Activated naive CD8-positive, alpha-beta T cell treated with anti-CD3 and anti-CD28 coated beads for 36 hours (primary cell): ENCODE data around the gene C16orf86. TPM values are rescaled to one million over a fixed set of nuclear protein-coding genes. Genes with fewer than 3 reads are reported as not detected.
A peak's percentile ranks its signal among the peaks of the same experiment; 100 is the strongest.

Source experiments
- DNase-seq: peaks from one replicate; pipeline ENCODE4 v3.0.0; 2021
- H3K27ac Mint-ChIP-seq: one replicate; pipeline ENCODE4 v1.8.0; 2022; ENCODE audit warnings: mild to moderate bottlenecking, moderate library complexity, mixed read lengths
- H3K27me3 Mint-ChIP-seq: one replicate; pipeline ENCODE4 v1.8.0; 2022; ENCODE audit warnings: mild to moderate bottlenecking, mixed read lengths
- H3K36me3 Mint-ChIP-seq: one replicate; pipeline ENCODE4 v1.8.0; 2021; ENCODE audit warnings: mild to moderate bottlenecking, mixed read lengths
- H3K4me1 Mint-ChIP-seq: one replicate; pipeline ENCODE4 v1.8.0; 2021; ENCODE audit warnings: mixed read lengths
- H3K4me3 Mint-ChIP-seq: one replicate; pipeline ENCODE4 v1.8.0; 2022; ENCODE audit warnings: mild to moderate bottlenecking, moderate library complexity, mixed read lengths
- H3K9me3 Mint-ChIP-seq: one replicate; pipeline ENCODE4 v1.8.0; 2022; ENCODE audit warnings: mixed read lengths
- total RNA-seq, 2 experiments: library from RNA; stranded (reverse); gene quantifications; one replicate each; pipeline ENCODE4 v1.2.3, GENCODE V29; 2021

C16orf86 gene
- total RNA-seq, 2 experiments from 2014 or later: 1.3 to 1.8 TPM

DNA sequence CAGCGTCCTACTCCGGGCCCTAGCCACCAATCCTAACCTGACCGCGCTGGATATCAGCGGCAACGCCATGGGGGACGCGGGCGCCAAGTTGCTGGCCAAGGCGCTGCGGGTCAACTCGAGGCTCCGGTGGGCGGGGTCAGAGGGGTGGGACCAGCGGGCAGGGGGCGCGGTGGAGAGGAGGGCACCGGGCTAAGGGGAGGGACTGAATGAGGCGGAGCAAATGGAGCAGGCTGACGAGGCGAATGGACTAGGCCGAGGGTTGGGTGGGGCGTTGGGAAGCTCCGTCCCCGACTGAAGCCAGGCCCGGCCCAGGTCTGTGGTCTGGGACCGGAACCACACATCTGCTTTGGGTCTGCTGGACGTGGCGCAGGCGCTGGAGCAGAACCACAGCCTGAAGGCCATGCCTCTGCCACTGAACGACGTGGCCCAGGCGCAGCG is 17.1 kb upstream of the C16orf86 start:
- peaks cover 6% of the 10 kb centered on the region for H3K4me1 Mint-ChIP-seq

DNA sequence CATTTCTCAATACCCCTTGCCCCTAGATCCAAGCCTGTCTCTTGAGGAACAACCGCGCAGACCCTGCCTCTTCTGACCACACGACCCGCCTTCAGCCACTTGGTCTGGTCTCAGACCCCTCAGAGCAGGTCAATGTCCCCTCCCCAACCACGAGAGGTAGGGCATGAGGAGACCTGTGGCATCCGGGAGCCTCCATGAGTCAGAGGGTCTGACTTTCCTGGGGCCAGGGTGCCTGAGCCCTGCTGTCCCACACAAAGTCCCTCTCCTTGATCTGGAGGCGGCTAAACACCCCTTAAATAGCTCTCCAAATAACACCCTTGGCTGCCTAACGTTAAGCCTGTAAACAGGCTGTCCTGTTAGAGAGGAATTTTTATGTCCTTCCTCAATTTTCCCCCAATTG is 16.6 kb upstream of the C16orf86 start:
- H3K27me3 Mint-ChIP-seq: no peaks in the 10 kb centered on the region
- no peaks in the 10 kb centered on the region for H3K9me3 Mint-ChIP-seq
- no peak overlapping the region for H3K4me3 Mint-ChIP-seq
- H3K36me3 Mint-ChIP-seq: peaks cover 8% of the 10 kb centered on the region
- no peak overlapping the region for H3K27ac Mint-ChIP-seq
- peaks cover 5% of the 10 kb centered on the region for H3K4me1 Mint-ChIP-seq
- no peak for DNase-seq

More for the DNA sequence above, 17.1 kb upstream of the C16orf86 start:
- DNase-seq: no peak
- H3K27ac Mint-ChIP-seq: no peak overlapping the region
- H3K36me3 Mint-ChIP-seq: peaks cover 8% of the 10 kb centered on the region
- no peaks in the 10 kb centered on the region for H3K27me3 Mint-ChIP-seq
- H3K4me3 Mint-ChIP-seq: no peak overlapping the region
- no peaks in the 10 kb centered on the region for H3K9me3 Mint-ChIP-seq

DNA sequence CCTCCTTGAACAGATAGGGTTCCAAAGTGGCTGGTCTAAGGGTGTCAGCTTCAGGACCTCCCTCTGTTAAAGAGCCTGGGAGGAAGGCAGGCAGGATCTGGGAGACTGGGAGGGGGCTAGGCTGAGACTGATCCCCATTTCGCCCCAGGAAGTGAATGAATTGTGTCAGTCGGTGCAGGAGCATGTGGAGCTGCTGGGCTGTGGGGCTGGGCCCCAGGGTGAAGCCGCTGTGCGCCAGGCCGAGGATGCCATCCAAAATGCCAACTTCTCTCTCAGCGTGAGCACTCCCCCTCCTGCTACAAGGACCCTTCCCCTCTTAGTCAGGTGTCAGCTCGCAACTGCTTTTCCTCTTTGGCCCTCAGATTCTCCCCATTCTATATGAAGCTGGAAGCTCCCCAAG is 15.6 kb upstream of the C16orf86 start:
- Mint-ChIP-seq H3K27ac (peak overlapping the region; percentile 2), H3K4me1 (peaks cover 4% of the 10 kb centered on the region), H3K9me3 (no peaks in the 10 kb centered on the region), H3K27me3 (no peaks in the 10 kb centered on the region), H3K36me3 (peaks cover 8% of the 10 kb centered on the region), H3K4me3 (no peak overlapping the region)
- DNase-seq: no peak

DNA sequence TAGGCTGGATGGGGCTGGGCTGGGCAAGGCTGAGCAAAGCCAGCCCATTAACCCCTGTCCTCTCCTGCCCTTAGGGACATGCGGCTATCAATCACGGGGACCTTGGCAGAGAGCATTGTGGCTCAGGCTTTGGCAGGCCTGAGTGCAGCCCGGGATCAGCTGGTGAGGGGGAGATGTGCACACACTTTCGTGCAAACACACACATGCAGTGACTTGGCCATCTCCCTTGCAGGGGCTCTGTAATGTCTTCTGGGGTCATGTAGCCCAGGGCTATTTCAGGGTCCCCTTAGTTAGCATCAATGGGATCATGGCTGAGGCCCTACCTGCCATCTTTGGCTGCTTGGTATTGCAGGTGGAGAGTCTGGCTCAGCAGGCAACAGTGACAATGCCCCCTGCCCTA is 14.8 kb upstream of the C16orf86 start:
- H3K4me1 Mint-ChIP-seq: no peaks in the 10 kb centered on the region
- no peaks in the 10 kb centered on the region for H3K27me3 Mint-ChIP-seq
- H3K4me3 Mint-ChIP-seq: no peak overlapping the region
- DNase-seq: no peak
- peaks cover 8% of the 10 kb centered on the region for H3K36me3 Mint-ChIP-seq
- H3K9me3 Mint-ChIP-seq: no peaks in the 10 kb centered on the region
- H3K27ac Mint-ChIP-seq: no peak overlapping the region

DNA sequence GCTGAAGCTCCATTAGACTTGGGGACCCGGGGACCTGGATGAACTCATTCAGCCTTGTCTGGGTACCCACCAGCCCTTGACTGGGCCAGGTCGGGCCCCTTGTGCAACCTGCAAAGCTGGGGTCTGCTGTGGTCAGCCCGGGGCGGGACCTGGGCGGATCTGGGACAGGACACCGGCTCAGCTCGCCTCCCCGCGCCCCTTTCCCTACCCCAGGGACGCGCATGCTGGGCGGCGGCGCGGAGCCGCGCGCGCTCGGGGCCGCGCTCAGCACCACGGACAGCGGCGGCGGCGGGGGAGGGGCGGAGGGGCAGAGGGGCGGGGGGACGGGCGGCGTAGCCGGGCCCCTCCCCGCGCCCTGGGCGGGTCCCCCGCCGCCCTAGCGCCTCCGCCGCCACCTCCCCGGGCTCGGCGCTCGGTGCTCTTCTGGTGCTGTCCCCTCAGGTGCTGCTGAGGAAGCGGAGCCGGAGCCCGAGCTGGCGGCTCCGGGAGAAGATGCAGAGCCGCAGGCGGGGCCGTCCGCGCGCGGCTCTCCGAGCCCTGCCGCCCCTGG is 14.0 kb upstream of the C16orf86 start:
- DNase-seq: no peak
- Mint-ChIP-seq H3K9me3 (no peaks in the 10 kb centered on the region), H3K36me3 (peaks cover 8% of the 10 kb centered on the region), H3K27ac (no peak overlapping the region), H3K4me3 (no peak overlapping the region), H3K27me3 (no peaks in the 10 kb centered on the region), H3K4me1 (peaks cover 2% of the 10 kb centered on the region)

DNA sequence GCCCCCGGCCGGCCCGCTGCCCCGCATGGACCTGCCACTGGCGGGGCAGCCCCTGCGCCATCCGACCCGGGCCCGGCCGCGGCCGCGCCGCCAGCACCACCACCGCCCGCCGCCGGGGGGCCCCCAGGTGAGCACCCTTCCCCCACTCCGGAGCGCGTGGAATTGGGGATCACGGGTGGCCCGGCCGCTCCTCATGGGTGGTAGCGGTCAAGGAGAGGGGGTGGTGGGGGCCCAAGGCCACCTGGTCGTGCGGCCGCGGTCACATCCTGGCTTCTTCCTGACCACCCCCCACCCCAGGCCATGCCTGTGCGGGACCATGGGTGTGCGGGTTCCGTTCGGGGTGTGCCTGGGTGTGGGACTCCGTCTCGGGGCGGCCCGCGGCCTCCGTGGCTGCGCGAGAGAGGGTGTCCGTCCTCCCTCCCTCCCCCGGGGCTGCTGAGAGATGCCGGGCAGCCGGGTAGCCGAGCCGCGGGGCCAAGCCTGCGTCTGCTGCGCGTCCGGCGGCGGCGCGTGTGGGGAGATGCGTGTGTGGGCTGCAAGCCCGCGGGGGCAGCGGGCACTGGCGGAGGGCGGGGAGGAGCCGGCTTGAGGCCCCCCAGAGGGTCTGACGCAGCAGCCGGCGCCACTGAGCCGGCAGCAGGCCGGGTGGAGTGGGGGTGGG is 13.4 kb upstream of the C16orf86 start:
- no peak for DNase-seq
- no peaks in the 10 kb centered on the region for H3K9me3 Mint-ChIP-seq
- peaks cover 10% of the 10 kb centered on the region for H3K36me3 Mint-ChIP-seq
- no peaks in the 10 kb centered on the region for H3K27me3 Mint-ChIP-seq
- H3K27ac Mint-ChIP-seq: no peak overlapping the region
- peaks cover 7% of the 10 kb centered on the region for H3K4me1 Mint-ChIP-seq
- H3K4me3 Mint-ChIP-seq: no peak overlapping the region

DNA sequence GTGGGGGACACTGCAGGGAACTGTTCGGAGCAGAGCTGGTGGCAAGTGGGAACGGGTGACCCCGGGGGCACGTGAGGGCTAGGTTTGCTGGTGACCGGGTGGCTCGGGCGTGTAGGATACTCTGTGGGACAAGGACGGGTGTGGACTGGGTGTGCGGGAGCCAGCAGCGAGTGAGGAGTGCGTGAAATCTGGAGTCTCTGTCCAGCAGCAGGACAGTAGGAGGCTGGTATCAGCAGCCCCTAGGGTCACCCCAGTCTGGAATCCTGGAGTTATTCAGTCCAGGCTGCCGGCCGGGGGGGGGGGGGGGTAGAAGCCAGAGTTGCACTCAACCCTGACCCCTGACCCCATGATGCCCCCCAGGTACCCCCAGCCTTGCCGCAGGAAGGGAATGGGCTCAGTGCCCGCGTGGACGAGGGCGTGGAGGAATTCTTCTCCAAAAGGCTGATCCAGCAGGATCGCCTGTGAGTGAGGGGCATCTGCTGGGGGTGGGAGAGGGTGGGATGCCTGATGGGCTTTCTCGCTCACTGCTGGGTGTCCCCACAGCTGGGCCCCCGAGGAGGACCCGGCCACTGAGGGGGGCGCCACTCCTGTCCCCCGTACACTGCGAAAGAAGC is 12.7 kb upstream of the C16orf86 start:
- no peak for DNase-seq
- no peak overlapping the region for H3K27ac Mint-ChIP-seq
- H3K36me3 Mint-ChIP-seq: peaks cover 11% of the 10 kb centered on the region
- H3K27me3 Mint-ChIP-seq: no peaks in the 10 kb centered on the region
- no peak overlapping the region for H3K4me3 Mint-ChIP-seq
- H3K4me1 Mint-ChIP-seq: peaks cover 13% of the 10 kb centered on the region
- no peaks in the 10 kb centered on the region for H3K9me3 Mint-ChIP-seq

DNA sequence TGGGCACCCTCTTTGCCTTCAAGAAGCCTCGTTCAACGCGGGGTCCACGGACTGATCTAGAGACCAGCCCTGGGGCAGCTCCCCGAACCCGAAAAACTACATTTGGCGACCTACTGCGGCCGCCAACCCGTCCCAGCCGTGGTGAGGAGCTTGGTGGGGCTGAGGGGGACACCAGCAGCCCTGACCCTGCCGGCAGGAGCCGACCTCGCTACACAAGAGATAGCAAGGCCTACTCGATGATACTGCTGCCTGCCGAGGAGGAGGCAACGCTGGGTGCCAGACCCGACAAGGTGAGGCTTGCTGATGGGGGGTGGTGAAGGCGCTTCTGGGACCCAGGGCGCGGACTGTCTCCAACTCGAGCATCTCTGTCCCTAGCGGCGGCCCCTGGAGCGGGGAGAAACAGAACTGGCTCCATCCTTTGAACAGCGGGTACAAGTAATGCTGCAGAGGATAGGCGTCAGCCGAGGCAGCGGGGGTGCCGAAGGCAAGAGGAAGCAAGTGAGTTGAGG is 12.2 kb upstream of the C16orf86 start:
- Mint-ChIP-seq H3K4me1 (peaks cover 17% of the 10 kb centered on the region), H3K27ac (no peak overlapping the region), H3K9me3 (no peaks in the 10 kb centered on the region), H3K36me3 (peaks cover 15% of the 10 kb centered on the region), H3K4me3 (no peak overlapping the region), H3K27me3 (no peaks in the 10 kb centered on the region)
- no peak for DNase-seq

DNA sequence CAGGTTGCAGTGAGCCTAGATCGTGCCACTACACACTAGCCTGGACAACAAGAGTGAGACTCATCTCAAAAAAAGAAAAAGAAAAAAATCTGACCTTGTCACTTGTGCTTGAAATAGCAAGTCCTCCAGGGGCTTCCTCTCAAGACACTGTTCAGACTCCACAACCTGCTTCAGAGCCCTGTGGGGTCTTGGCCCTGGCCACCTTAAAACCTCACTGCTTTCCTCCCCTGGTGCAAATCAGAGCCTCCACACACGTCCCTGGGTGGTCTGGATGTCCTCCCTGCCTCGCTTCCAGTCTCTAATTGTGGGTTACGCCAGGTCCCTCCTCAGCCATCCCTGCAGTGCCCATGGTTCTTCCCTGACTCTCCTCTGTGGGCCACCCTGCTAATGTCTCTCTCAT is 11.3 kb upstream of the C16orf86 start:
- no peak overlapping the region for H3K27ac Mint-ChIP-seq
- H3K27me3 Mint-ChIP-seq: no peaks in the 10 kb centered on the region
- H3K4me1 Mint-ChIP-seq: peaks cover 17% of the 10 kb centered on the region
- H3K9me3 Mint-ChIP-seq: no peaks in the 10 kb centered on the region
- no peak overlapping the region for H3K4me3 Mint-ChIP-seq
- H3K36me3 Mint-ChIP-seq: peaks cover 15% of the 10 kb centered on the region
- no peak for DNase-seq

DNA sequence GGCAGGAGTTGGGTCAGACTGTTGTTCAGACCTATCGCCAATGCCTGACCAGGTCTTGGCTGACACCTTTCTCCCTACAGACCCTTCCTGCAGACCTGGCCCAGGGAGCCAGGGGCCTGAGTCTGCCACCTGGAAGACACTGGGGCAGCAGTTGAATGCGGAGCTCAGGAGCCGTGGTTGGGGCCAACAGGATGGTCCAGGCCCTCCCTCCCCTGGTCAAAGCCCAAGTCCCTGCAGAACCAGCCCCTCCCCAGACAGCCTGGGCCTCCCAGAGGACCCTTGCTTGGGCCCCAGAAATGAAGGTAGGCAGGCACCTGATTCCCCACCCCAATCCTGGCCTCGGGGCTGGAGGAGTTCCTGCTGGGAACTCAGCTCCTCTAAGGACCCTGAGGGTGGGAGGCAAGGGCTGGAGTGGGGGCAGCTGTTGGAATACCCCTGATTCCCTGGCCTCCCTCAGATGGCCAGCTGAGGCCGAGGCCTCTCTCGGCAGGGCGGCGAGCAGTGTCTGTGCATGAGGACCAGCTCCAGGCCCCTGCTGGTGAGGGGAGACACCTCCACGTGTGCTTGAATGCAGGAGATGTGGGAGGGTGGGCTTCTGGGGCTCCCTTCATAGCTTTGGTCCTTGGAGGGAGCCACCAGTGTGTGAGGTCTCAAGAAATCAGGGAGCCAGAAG is 10.1 kb upstream of the C16orf86 start:
- no peak overlapping the region for H3K4me3 Mint-ChIP-seq
- no peaks in the 10 kb centered on the region for H3K27me3 Mint-ChIP-seq
- H3K4me1 Mint-ChIP-seq: peaks cover 22% of the 10 kb centered on the region
- no peaks in the 10 kb centered on the region for H3K9me3 Mint-ChIP-seq
- DNase-seq: no peak
- H3K36me3 Mint-ChIP-seq: peaks cover 13% of the 10 kb centered on the region
- no peak overlapping the region for H3K27ac Mint-ChIP-seq

DNA sequence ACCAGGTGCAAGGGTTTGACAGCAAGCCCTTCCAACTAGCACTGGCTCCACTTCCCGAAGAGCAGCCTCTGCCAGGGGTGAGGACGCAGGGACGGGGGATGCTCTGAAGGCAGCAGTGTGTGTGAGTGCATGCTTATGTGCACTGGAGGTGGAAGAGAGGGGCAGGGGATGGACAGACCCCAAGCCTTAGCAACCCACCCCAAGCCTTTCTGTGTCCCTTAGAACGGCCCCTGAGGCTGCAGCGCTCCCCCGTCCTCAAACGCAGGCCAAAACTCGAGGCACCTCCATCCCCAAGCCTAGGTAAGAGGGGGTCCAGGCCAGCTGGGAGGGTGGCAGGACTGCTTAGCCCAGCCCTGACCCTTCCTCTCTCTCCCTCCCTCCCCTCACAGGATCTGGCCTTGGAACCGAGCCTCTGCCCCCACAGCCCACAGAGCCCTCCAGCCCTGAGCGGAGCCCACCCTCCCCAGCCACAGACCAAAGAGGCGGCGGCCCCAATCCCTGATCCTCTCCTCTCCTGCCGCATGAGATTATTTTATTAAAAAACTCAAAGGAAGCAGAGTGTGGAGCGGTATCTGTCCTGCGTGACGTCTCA is 9.5 kb upstream of the C16orf86 start:
- Mint-ChIP-seq H3K4me1 (peaks cover 26% of the 10 kb centered on the region), H3K27ac (no peak overlapping the region), H3K9me3 (no peaks in the 10 kb centered on the region), H3K4me3 (no peak overlapping the region), H3K27me3 (no peaks in the 10 kb centered on the region), H3K36me3 (peaks cover 9% of the 10 kb centered on the region)
- DNase-seq: no peak

DNA sequence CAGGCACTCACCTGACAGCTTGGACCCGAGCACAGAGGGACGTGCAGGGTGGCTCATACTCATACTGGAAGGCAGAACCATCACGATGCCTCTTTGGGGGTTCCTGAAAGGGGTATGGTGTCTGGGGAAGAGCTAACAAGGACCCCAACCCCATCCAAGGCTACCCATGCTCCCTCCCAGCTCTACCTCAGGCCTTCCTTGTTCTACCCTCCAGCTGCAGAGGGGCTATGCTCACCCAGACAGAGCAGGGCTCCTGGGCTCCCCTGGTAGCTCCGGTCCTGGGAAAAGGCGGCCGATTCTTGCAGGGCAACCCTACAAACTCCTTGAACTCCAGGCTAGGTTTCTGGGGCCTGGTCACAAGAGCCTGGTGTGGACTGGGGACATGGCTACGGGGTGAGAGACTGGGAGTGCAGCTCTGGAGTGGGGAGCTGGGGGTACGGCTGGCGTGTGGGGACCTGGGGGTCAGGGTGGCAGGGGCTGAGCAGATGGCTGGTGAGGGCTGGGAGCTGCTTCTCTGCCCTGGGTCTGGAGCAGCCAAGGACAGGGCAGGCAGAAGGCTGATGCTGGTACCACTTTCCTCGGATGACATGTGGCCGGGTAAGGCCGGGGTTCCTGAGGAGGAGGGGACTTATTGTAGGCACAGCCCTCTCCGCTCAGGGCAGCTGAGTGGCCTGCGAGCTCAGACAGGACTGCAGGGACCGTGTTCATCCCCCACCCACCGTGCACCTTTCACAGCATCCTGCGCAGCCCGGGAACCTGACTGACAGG is 8.7 kb upstream of the C16orf86 start:
- DNase-seq: no peak
- no peaks in the 10 kb centered on the region for H3K27me3 Mint-ChIP-seq
- no peaks in the 10 kb centered on the region for H3K9me3 Mint-ChIP-seq
- peaks cover 9% of the 10 kb centered on the region for H3K36me3 Mint-ChIP-seq
- H3K4me3 Mint-ChIP-seq: peak overlapping the region; percentile 32
- no peak overlapping the region for H3K27ac Mint-ChIP-seq
- peaks cover 26% of the 10 kb centered on the region for H3K4me1 Mint-ChIP-seq

DNA sequence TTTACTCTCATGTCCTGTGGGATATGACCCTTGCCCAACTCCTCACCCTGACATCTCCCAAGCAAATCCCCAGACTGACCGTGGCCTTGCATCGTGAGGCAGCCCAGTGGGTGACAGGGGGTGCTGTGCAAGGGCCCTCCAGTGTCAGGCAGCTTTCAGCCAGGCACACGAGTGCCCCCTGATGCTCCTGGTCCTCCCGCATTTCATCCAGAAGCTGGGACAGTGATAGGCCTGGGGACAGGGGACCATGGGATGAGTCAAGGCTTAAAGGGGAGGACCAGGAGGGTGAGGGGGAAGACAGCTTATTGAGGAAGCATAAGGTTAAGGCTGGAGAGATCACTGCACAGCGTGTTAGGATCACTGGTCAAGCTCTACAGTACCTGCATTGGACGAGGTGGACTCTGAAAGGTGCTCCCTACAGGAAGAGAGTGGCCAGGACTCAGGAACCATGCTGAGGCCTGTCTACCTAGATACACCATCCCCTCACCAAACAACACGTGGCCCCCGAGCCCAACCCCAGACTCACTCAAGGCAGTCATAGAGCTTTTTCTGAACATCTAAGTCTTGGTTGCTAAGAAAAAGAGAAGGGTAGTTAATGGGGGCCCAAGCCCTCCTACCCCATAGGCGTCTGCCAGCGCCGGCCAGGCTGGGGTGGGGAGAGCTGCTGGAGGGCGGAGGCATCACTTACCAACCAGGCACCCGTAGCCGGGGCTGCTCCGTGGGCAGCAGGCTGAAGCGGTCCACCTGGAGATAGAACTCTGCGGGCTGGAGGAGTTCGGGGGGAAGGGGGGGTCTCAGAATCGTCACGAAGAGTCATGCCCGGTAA is 7.6 kb upstream of the C16orf86 start:
- H3K4me3 Mint-ChIP-seq: peak overlapping the region; percentile 92
- no peaks in the 10 kb centered on the region for H3K9me3 Mint-ChIP-seq
- H3K4me1 Mint-ChIP-seq: peaks cover 26% of the 10 kb centered on the region
- H3K36me3 Mint-ChIP-seq: peaks cover 10% of the 10 kb centered on the region
- peak overlapping the region; percentile 93 for H3K27ac Mint-ChIP-seq
- no peak for DNase-seq
- H3K27me3 Mint-ChIP-seq: no peaks in the 10 kb centered on the region
